SK-N-SH (cell line): ENCODE results near the gene ACSL3. TPM values are rescaled to one million over a fixed set of nuclear protein-coding genes. Genes with fewer than 3 reads are reported as not detected.

Source experiments
- CTCF ChIA-PET: fragments of 300-600, 350-600 bp; formaldehyde crosslinking; extraction: SDS; loops from one replicate; lab custom pipeline; 2021; lab: Yijun Ruan, JAX
- POLR2A ChIA-PET: fragments of 350-600 bp; sonication (Branson Sonifier 250); formaldehyde crosslinking; extraction: SDS; loops from one replicate; lab custom pipeline; 2020; ENCODE audit warnings: antibody characterized with exemption, inconsistent platforms; lab: Yijun Ruan, JAX
- DNase-seq: peaks from one replicate; pipeline ENCODE4 v3.0.0; 2012
- H2AFZ ChIP-seq: fragments of 200-600 bp; sonication (generic); 2 replicates; pipeline ENCODE4 v1.8.1; 2016; ENCODE audit warnings: antibody characterized with exemption, mild to moderate bottlenecking, low read depth
- H3F3A ChIP-seq: fragments of 200-600 bp; sonication (generic); replicated peaks from 2 replicates; pipeline ENCODE3; 2016; ENCODE audit warnings: antibody characterized with exemption, mild to moderate bottlenecking; ENCODE audit not compliant: insufficient read depth
- H3K27ac ChIP-seq, 2 experiments: fragments of 200-500 bp in 1 of 2; fragments of 200-600 bp in 1 of 2; sonication (Bioruptor generic) in 1 of 2; sonication (generic), shearing (Covaris generic) in 1 of 2; 2 replicates each; pipeline versions ENCODE4 v1.5.1 to v1.6.1; 2014 to 2016; ENCODE audit warnings: low read depth in 2 of 2, inconsistent platforms in 1 of 2, low read length in 1 of 2, mild to moderate bottlenecking in 1 of 2, mixed read lengths in 1 of 2
- H3K27me3 ChIP-seq: fragments of 200-600 bp; sonication (generic), shearing (Covaris generic); 2 replicates; pipeline ENCODE4 v1.6.1; 2016; ENCODE audit warnings: mixed run types; ENCODE audit not compliant: insufficient read depth
- H3K36me3 ChIP-seq, 2 experiments: fragments of 200-500 bp in 1 of 2; fragments of 200-600 bp in 1 of 2; sonication (Bioruptor generic) in 1 of 2; sonication (generic) in 1 of 2; replicated peaks in 1 of 2; 2 replicates each; pipeline versions ENCODE3 to v1.5.1; 2014 to 2016; ENCODE audit warnings: low read length in 1 of 2, mild to moderate bottlenecking in 1 of 2; ENCODE audit not compliant: insufficient read depth in 2 of 2, control insufficient read depth in 1 of 2
- H3K4me1 ChIP-seq, 2 experiments: fragments of 200-500 bp in 1 of 2; fragments of 200-600 bp in 1 of 2; sonication (Bioruptor generic) in 1 of 2; sonication (generic), shearing (Covaris generic) in 1 of 2; 2 replicates each; pipeline versions ENCODE4 v1.5.1 to v1.6.1; 2014 to 2016; ENCODE audit warnings: low read depth in 1 of 2, low read length in 1 of 2, mixed run types in 1 of 2; ENCODE audit not compliant: insufficient read depth in 2 of 2, control insufficient read depth in 1 of 2
- H3K4me2 ChIP-seq: fragments of 200-600 bp; sonication (generic), shearing (Covaris generic); 2 replicates; pipeline ENCODE4 v1.6.1; 2017; ENCODE audit warnings: mixed run types
- H3K4me3 ChIP-seq, 2 experiments: fragments of 200-500 bp in 1 of 2; fragments of 200-600 bp in 1 of 2; sonication (Bioruptor generic) in 1 of 2; sonication (generic), shearing (Covaris generic) in 1 of 2; 2 replicates each; pipeline versions ENCODE4 v1.5.1 to v1.8.1; 2014 to 2016; ENCODE audit warnings: low read depth in 2 of 2, inconsistent platforms in 1 of 2, low read length in 1 of 2, mild to moderate bottlenecking in 1 of 2, mixed read lengths in 1 of 2, moderate library complexity in 1 of 2
- H3K79me2 ChIP-seq: fragments of 200-600 bp; sonication (generic); 2 replicates; pipeline ENCODE4 v1.8.1; 2017; ENCODE audit warnings: mild to moderate bottlenecking; ENCODE audit not compliant: insufficient read depth
- H3K9ac ChIP-seq: fragments of 200-600 bp; sonication (generic); 2 replicates; pipeline ENCODE4 v1.6.1; 2017; ENCODE audit warnings: mixed run types
- H3K9me2 ChIP-seq: fragments of 200-600 bp; sonication (generic); 2 replicates; pipeline ENCODE4 v1.6.1; 2017; ENCODE audit warnings: mixed run types
- H3K9me3 ChIP-seq: fragments of 200-600 bp; sonication (generic); 2 replicates; pipeline ENCODE4 v1.6.1; 2017; ENCODE audit warnings: mixed run types, mild to moderate bottlenecking, moderate library complexity
- H4K20me1 ChIP-seq: fragments of 200-600 bp; sonication (generic); 2 replicates; pipeline ENCODE4 v1.6.1; 2017; ENCODE audit warnings: mild to moderate bottlenecking, mixed run types; ENCODE audit not compliant: insufficient read depth
- CTCF ChIP-seq: fragments of 200-600 bp; sonication (generic); IDR thresholded peaks from 2 replicates; pipeline ENCODE4 v1.6.1; 2017; ENCODE audit warnings: antibody characterized with exemption, mild to moderate bottlenecking, moderate library complexity
- ELF1 ChIP-seq: IDR thresholded peaks from 2 replicates; pipeline ENCODE4 v1.4.0; 2012
- EZH2phosphoT487 ChIP-seq: fragments of 200-600 bp; sonication (generic); IDR thresholded peaks from 2 replicates; pipeline ENCODE4 v1.6.1; 2017; ENCODE audit warnings: low read depth, mixed run types, mild to moderate bottlenecking, antibody characterized with exemption, moderate library complexity, borderline replicate concordance
- FOXJ3 ChIP-seq: sonication (generic); formaldehyde crosslinking; IDR thresholded peaks from 2 replicates; pipeline ENCODE4 v1.5.1; 2020; ENCODE audit warnings: mild to moderate bottlenecking, missing genetic modification reagents
- GABPA ChIP-seq: IDR thresholded peaks from 2 replicates; pipeline ENCODE4 v1.4.0; 2012; ENCODE audit warnings: low read depth, mild to moderate bottlenecking
- GATA2 ChIP-seq: sonication (generic); formaldehyde crosslinking; IDR thresholded peaks from 2 replicates; pipeline ENCODE4 v1.5.0; 2020; ENCODE audit warnings: mild to moderate bottlenecking, missing genetic modification reagents
- JUND ChIP-seq: IDR thresholded peaks from 2 replicates; pipeline ENCODE4 v1.4.0; 2012
- MEF2A ChIP-seq: IDR thresholded peaks from 2 replicates; pipeline ENCODE4 v1.4.0; 2012; ENCODE audit warnings: low read depth, borderline replicate concordance
- MXI1 ChIP-seq: IDR thresholded peaks from 2 replicates; pipeline ENCODE4 v1.6.1; 2012; ENCODE audit warnings: mild to moderate bottlenecking, low read depth, low read length, improper control_type of control experiment
- NFIC ChIP-seq: IDR thresholded peaks from 2 replicates; pipeline ENCODE4 v1.4.0; 2012; ENCODE audit warnings: borderline replicate concordance
- NRF1 ChIP-seq: IDR thresholded peaks from 2 replicates; pipeline ENCODE4 v1.6.1; 2012; ENCODE audit warnings: low read depth, mild to moderate bottlenecking, low read length
- PBX3 ChIP-seq: IDR thresholded peaks from 2 replicates; pipeline ENCODE4; 2012
- POLR2AphosphoS5 ChIP-seq: IDR thresholded peaks from 2 replicates; pipeline ENCODE4 v1.6.1; 2012; ENCODE audit warnings: low read depth, low read length
- RAD21 ChIP-seq: IDR thresholded peaks from 2 replicates; pipeline ENCODE4 v1.6.1; 2012; ENCODE audit warnings: mild to moderate bottlenecking, low read length
- RCOR1 ChIP-seq: fragments of 150-350 bp; IDR thresholded peaks from 2 replicates; pipeline ENCODE4 v1.6.1; 2017; ENCODE audit warnings: antibody characterized with exemption, low read length
- REST ChIP-seq: IDR thresholded peaks from 2 replicates; pipeline ENCODE4 v1.6.1; 2012; ENCODE audit warnings: mild to moderate bottlenecking, low read depth, low read length, moderate library complexity
- RFX5 ChIP-seq: IDR thresholded peaks from 2 replicates; pipeline ENCODE4 v1.6.1; 2012; ENCODE audit warnings: mild to moderate bottlenecking, improper control_type of control experiment, low read length
- RXRA ChIP-seq: IDR thresholded peaks from 2 replicates; pipeline ENCODE4 v1.4.0; 2012; ENCODE audit warnings: low read depth, mild to moderate bottlenecking, borderline replicate concordance
- SIN3A ChIP-seq: IDR thresholded peaks from 2 replicates; pipeline ENCODE4 v1.6.1; 2012; ENCODE audit warnings: low read depth, mild to moderate bottlenecking, low read length, moderate library complexity, borderline replicate concordance
- SMC3 ChIP-seq: IDR thresholded peaks from 2 replicates; pipeline ENCODE4 v1.6.1; 2012; ENCODE audit warnings: low read depth, low read length, improper control_type of control experiment
- TAF1 ChIP-seq: IDR thresholded peaks from 2 replicates; pipeline ENCODE4 v1.6.1; 2012; ENCODE audit warnings: low read depth, mild to moderate bottlenecking, low read length, moderate library complexity, borderline replicate concordance
- TCF12 ChIP-seq: IDR thresholded peaks from 2 replicates; pipeline ENCODE4 v1.4.0; 2012
- TEAD4 ChIP-seq: IDR thresholded peaks from 2 replicates; pipeline ENCODE4 v1.4.0; 2012; ENCODE audit warnings: mild to moderate bottlenecking, borderline replicate concordance; ENCODE audit not compliant: insufficient read depth
- USF1 ChIP-seq: IDR thresholded peaks from 2 replicates; pipeline ENCODE4 v1.4.0; 2012; ENCODE audit warnings: low read depth, borderline replicate concordance
- YY1 ChIP-seq: IDR thresholded peaks from 2 replicates; pipeline ENCODE4 v1.4.0; 2012; ENCODE audit warnings: low read depth, mild to moderate bottlenecking
- WGBS: methylation state at CpG from one replicate; pipeline ENCODE4 v1.1.6; 2017; ENCODE audit warnings: low lambda C conversion rate; 5-methylcytosine and 5-hydroxymethylcytosine counted together
- polyA plus RNA-seq, 3 experiments: library from polyadenylated mRNA; depleted of rRNA; stranded (reverse); fragments of >200 nt; gene quantifications; 2 replicates each; pipeline ENCODE4 v1.2.3, GENCODE V29; 2012
- TF ChIP-seq, protein P1 (sequence below): fragments of 150-350 bp; IDR thresholded peaks from 2 replicates; pipeline ENCODE4 v1.6.1; 2016; ENCODE audit warnings: mild to moderate bottlenecking, low read depth, low read length

ACSL3 gene
- polyA plus RNA-seq, 1 of the 3 experiments (the other 2 are of a cell fraction): 15.7 TPM

DNA sequence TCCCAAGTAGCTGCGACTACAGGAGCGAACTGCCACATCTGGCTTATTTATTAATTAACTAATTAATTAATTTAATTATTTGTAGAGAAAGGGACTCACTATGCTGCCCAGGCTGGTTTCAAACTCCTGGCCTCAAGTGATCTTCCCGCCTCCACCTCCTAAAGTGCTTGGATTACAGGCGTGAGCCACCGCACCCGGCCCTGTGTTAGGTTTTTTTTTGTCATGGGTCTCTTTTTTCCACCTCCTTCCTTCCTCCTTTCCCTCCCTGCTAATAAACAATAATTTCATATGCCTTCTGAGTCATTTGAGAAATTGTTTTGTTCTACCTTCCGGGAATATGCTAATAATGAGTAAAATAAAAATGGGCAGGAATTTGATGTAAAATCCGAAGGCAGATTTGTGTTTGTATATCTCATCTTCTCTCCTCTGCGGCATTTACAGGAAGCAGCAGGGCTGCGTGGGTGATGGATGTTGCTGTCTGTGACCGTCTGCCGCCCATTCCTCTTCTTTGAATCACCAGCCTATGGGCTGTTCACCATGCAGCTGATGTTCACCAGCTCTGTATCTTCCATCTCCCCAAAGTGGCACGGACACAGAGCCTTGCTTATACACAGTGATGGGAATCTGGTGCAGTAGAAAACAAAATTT is 89.9 kb downstream of the ACSL3 start:
- peak overlapping the region; percentile 40 for H2AFZ ChIP-seq
- no peaks in the 10 kb centered on the region for H3K9me2 ChIP-seq
- peaks cover 15% of the 10 kb centered on the region for H3F3A ChIP-seq
- peak overlapping the region; percentile 44; the same call in 1 of the 2 replicates for H3K9ac ChIP-seq
- DNase-seq: no peak
- peak overlapping the region; percentile 18 to 85; a peak in 3 of 4 replicates for H3K27ac ChIP-seq
- ChIA-PET CTCF (interaction anchor here (0.9 to 1.3 kb wide), 3 partner anchors 10 to 847 kb away, joined by 3 read pairs; no protein-coding TSS in a partner anchor), POLR2A (no interaction called here)
- H3K4me1 ChIP-seq: peaks cover 0 to 4% of the 10 kb centered on the region in 2 experiments; a peak in 1 of 4 replicates
- H3K9me3 ChIP-seq: no peaks in the 10 kb centered on the region
- H4K20me1 ChIP-seq: no peaks in the 10 kb centered on the region
- peak overlapping the region; percentile 54 for H3K4me2 ChIP-seq
- H3K27me3 ChIP-seq: no peaks in the 10 kb centered on the region
- H3K4me3 ChIP-seq: no peak overlapping the region; a peak in 2 of 4 replicates
- no peaks in the 10 kb centered on the region for H3K36me3 ChIP-seq
- 36% methylated on average over 13 of the region's 13 CpGs for WGBS
- no peaks in the 10 kb centered on the region for H3K79me2 ChIP-seq
- TF ChIP-seq TAF1: no peak
- TF ChIP-seq GABPA: 0 out of 2 replicates have a peak, but pooled peaks have one; percentile 28
- TF ChIP-seq CTCF: no peak
- TF ChIP-seq PBX3: peak; percentile 98
- TF ChIP-seq RAD21: no peak
- peak; percentile 53; the same call in 1 of the 2 replicates for TF ChIP-seq RXRA
- no peak for TF ChIP-seq NRF1
- TF ChIP-seq SMC3: no peak
- TF ChIP-seq USF1: no peak
- TF ChIP-seq REST: 0 out of 2 replicates have a peak, but pooled peaks have one; percentile 18
- no peak for TF ChIP-seq FOXJ3 (CRISPR knock-in tag)
- peak; percentile 92 for TF ChIP-seq JUND
- peak; percentile 67 for TF ChIP-seq TEAD4
- TF ChIP-seq SIN3A: peak; percentile 81; the same call in 1 of the 2 replicates
- no peak for TF ChIP-seq RFX5
- TF ChIP-seq ELF1: peak; percentile 50; the same call in 1 of the 2 replicates
- no peak for TF ChIP-seq MEF2A
- TF ChIP-seq RCOR1: no peak
- no peak for TF ChIP-seq EZH2phosphoT487
- TF ChIP-seq NFIC: peak; percentile 58
- peak; percentile 90 for TF ChIP-seq TCF12
- TF ChIP-seq, protein P1, sequence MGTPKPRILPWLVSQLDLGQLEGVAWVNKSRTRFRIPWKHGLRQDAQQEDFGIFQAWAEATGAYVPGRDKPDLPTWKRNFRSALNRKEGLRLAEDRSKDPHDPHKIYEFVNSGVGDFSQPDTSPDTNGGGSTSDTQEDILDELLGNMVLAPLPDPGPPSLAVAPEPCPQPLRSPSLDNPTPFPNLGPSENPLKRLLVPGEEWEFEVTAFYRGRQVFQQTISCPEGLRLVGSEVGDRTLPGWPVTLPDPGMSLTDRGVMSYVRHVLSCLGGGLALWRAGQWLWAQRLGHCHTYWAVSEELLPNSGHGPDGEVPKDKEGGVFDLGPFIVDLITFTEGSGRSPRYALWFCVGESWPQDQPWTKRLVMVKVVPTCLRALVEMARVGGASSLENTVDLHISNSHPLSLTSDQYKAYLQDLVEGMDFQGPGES: no peak
- TF ChIP-seq MXI1: no peak
- no peak for TF ChIP-seq GATA2
- peak; percentile 59; the same call in 1 of the 2 replicates for TF ChIP-seq YY1
- peak; percentile 54; the same call in 1 of the 2 replicates for TF ChIP-seq POLR2AphosphoS5
